ENCODE results near the gene TAS2R16.

Gene TAS2R16, protein sequence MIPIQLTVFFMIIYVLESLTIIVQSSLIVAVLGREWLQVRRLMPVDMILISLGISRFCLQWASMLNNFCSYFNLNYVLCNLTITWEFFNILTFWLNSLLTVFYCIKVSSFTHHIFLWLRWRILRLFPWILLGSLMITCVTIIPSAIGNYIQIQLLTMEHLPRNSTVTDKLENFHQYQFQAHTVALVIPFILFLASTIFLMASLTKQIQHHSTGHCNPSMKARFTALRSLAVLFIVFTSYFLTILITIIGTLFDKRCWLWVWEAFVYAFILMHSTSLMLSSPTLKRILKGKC

DNA sequence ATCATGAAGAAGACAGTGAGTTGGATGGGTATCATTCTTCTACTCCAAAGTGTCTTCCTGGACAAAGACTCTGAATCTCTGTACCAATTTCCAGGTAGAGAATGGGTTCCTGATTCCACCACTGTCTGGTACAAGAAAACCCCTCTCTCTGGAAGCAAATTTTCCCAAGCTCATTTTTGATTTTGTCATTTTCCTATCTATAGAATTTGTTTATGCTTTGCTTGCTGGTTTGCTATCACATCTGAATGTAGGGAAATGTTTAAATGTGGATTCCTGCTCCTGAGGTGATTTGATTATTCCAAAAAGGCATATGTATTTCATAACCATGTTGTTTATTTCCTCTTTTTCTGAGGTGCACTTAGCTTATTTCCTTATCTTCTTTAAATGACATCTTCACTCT, at the start of gene TAS2R16:
TSS of gene TAS2R16 (minus strand) at position 101 of the 400 bp plus-strand sequence. CDS start at position 35, 66 bp downstream.
- TF ChIP-seq, protein P1, sequence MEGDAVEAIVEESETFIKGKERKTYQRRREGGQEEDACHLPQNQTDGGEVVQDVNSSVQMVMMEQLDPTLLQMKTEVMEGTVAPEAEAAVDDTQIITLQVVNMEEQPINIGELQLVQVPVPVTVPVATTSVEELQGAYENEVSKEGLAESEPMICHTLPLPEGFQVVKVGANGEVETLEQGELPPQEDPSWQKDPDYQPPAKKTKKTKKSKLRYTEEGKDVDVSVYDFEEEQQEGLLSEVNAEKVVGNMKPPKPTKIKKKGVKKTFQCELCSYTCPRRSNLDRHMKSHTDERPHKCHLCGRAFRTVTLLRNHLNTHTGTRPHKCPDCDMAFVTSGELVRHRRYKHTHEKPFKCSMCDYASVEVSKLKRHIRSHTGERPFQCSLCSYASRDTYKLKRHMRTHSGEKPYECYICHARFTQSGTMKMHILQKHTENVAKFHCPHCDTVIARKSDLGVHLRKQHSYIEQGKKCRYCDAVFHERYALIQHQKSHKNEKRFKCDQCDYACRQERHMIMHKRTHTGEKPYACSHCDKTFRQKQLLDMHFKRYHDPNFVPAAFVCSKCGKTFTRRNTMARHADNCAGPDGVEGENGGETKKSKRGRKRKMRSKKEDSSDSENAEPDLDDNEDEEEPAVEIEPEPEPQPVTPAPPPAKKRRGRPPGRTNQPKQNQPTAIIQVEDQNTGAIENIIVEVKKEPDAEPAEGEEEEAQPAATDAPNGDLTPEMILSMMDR (IDR thresholded peaks at IDR 0.05; ENCODE audit: low read depth, low read length, missing control alignments), result no peak
- H3K4me3 ChIP-seq (ENCODE audit: low read depth, low read length), result no peak within 1 kb of the TSS
- in situ Hi-C loops (cut with HindIII; ENCODE audit: low sequenced_read_pairs), result no loop called here
- no peak for DNase-seq (ENCODE audit: low read depth)

DNA sequence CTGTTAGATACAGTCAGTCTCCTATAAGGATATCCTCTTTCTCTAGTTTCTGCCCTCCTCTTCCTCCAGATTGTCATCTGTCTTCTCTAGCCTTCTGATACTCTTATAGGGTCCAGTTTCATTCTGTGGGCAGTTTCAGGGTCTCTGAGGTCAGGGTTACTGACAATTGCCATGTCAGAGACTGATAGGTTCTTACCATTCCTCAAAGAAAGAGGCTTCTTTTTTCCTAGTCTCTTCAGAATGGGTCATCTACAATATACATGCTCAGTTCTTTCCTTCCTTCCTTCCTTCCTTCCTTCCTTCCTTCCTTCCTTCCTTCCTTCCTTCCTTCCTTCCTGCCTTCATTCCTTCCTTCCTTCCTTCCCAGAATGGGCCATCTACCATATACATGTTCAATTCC, 48.1 kb upstream of the TAS2R16 start:
- TF ChIP-seq, protein P1 (IDR thresholded peaks at IDR 0.05; ENCODE audit: low read depth, low read length, missing control alignments), result no peak

DNA sequence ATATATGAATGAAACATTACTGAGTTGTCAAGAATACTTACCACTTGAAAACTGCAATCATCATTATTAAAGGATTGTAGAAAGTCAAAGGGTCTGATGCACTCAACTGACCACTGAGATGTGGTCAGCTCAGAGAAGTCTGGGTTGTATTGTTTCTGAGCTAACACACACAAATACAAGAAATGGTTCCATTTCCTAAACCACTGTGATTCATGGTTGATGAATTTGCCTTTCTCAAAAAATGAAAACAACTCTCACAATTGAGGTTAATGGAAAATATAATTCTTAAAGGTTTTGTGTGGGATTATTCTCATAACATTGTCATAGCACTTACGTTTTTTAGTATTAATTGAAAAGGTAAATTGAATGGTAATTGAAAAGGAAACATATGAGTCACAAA, 45.6 kb upstream of the TAS2R16 start:
- no peak overlapping the region for H3K4me3 ChIP-seq (ENCODE audit: low read depth, low read length)
- TF ChIP-seq, protein P1 (IDR thresholded peaks at IDR 0.05; ENCODE audit: low read depth, low read length, missing control alignments), result no peak
- in situ Hi-C loops (cut with HindIII; ENCODE audit: low sequenced_read_pairs), result no loop called here
- peak; percentile 87 for DNase-seq (ENCODE audit: low read depth)

More for the DNA sequence above, 48.1 kb upstream of the TAS2R16 start:
- no peak for DNase-seq (ENCODE audit: low read depth)
- in situ Hi-C loops (cut with HindIII; ENCODE audit: low sequenced_read_pairs), result no loop called here
- H3K4me3 ChIP-seq (ENCODE audit: low read depth, low read length), result no peak overlapping the region

DNA sequence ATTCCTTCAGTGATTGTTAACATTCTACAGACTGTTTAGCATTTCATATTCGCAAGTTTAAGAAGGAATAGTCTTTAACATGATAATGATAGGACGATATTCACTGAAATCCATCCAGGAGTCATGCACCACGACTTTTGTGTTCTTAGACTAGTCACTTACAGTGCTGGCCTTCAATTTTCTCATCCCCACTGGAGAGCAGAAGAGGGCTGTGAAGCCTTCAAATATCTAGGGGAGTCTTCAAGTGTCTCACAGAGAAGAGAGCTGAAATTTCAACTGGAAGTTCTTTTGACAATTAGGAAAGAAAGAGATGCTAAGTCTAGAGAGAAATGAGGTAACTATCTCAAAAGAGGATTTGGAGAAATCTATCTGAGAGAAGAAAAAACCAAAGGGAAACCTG, 43.8 kb upstream of the TAS2R16 start:
- in situ Hi-C loops (cut with HindIII; ENCODE audit: low sequenced_read_pairs), result no loop called here
- DNase-seq (ENCODE audit: low read depth), result no peak
- TF ChIP-seq, protein P1 (IDR thresholded peaks at IDR 0.05; ENCODE audit: low read depth, low read length, missing control alignments), result no peak
- H3K4me3 ChIP-seq (ENCODE audit: low read depth, low read length), result no peak overlapping the region

DNA sequence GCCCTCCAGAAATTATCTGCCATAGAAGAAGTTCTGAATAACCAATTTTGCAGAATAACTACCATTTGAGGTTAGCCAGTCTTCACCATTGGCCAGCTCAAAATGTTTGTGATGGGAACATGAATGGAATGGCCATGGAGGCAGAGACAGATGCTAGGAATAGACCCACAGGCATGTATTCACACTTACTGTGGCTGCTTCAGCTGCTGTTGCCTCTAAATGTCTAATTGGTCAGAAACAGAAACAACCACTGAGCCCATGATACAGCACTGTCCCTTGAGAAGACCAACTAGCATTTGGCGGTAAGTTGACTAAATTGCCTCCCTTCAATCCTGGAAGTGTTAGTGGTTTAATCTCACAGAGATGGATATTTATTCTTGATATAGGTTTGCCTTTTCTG, 38.6 kb upstream of the TAS2R16 start:
- TF ChIP-seq, protein P1 (IDR thresholded peaks at IDR 0.05; ENCODE audit: low read depth, low read length, missing control alignments), result no peak
- no peak for DNase-seq (ENCODE audit: low read depth)
- H3K4me3 ChIP-seq (ENCODE audit: low read depth, low read length), result no peak overlapping the region
- in situ Hi-C loops (cut with HindIII; ENCODE audit: low sequenced_read_pairs), result no loop called here

DNA sequence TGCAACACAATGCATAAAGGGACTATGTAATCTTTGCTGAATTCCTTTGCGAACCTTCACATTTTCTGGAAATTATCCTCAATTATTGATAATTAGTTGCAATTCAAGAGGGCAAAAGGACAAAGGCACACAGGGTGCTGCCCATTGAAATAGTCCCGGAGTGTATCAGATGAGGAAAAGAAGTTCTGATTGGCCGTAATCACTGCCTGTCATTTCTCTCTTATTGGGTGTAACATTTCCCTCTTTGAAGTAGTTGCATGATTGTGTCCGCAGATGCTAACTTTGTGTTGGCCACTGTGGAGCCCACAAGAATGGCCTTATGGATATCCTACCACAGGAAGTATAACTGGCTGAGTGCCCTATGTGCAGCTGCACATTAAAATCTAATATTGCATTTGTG, 35.1 kb upstream of the TAS2R16 start:
- TF ChIP-seq, protein P1 (IDR thresholded peaks at IDR 0.05; ENCODE audit: low read depth, low read length, missing control alignments), result no peak
- DNase-seq (ENCODE audit: low read depth), result no peak
- no peak overlapping the region for H3K4me3 ChIP-seq (ENCODE audit: low read depth, low read length)
- in situ Hi-C loops (cut with HindIII; ENCODE audit: low sequenced_read_pairs), result no loop called here

Data from astrocyte of the cerebellum (primary cell).